OCI-LY7 (cell line): Measurements from ENCODE around the gene IRF8. TPM values are rescaled to one million over a fixed set of nuclear protein-coding genes. Genes with fewer than 3 reads are reported as not detected.

Source experiments
- BruUV-seq: library from RNA; stranded (reverse); fragments of 400-500 nt; replicated peaks from 2 replicates; lab custom pipeline; 2021; lab: Mats Ljungman, UMichigan
- CTCF ChIA-PET: fragments of 300-600 bp; sonication (Branson Sonifier 250); formaldehyde crosslinking; loops from one replicate; lab custom pipeline; 2022; ENCODE audit warnings: antibody characterized with exemption; ENCODE audit not compliant: unreplicated experiment; lab: Charles Lee
- POLR2A ChIA-PET: fragments of 300-600 bp; sonication (Branson Sonifier 250); formaldehyde crosslinking; loops from one replicate; lab custom pipeline; 2022; ENCODE audit warnings: antibody characterized with exemption; lab: Charles Lee
- DNase-seq: peaks from one replicate; pipeline ENCODE4 v3.0.0-alpha.2; 2015; ENCODE audit warnings: low spot score
- H2AFZ ChIP-seq: fragments of 200-600 bp; sonication (generic), shearing (Covaris generic); 2 replicates; pipeline ENCODE4 v1.6.1; 2014; ENCODE audit warnings: mild to moderate bottlenecking, antibody characterized with exemption, low read length, moderate library complexity
- H3K27ac ChIP-seq: fragments of 200-600 bp; sonication (generic); 2 replicates; pipeline ENCODE4 v1.5.1; 2014; ENCODE audit warnings: mixed run types, low read depth, mild to moderate bottlenecking, moderate library complexity, low read length, inconsistent platforms; ENCODE audit not compliant: poor library complexity, severe bottlenecking
- H3K36me3 ChIP-seq: fragments of 200-600 bp; sonication (generic); 2 replicates; pipeline ENCODE4 v1.6.1; 2014; ENCODE audit warnings: mild to moderate bottlenecking, antibody characterized with exemption, low read length, moderate library complexity, mixed read lengths; ENCODE audit not compliant: insufficient read depth
- H3K4me1 ChIP-seq: fragments of 200-600 bp; sonication (generic); 2 replicates; pipeline ENCODE4 v1.5.1; 2014; ENCODE audit warnings: mild to moderate bottlenecking, low read length; ENCODE audit not compliant: insufficient read depth, poor library complexity, severe bottlenecking
- H3K4me2 ChIP-seq: fragments of 200-600 bp; sonication (generic); 2 replicates; pipeline ENCODE4 v1.6.1; 2014; ENCODE audit warnings: mild to moderate bottlenecking, low read length
- H3K4me3 ChIP-seq: fragments of 200-600 bp; sonication (generic); 2 replicates; pipeline ENCODE4 v1.5.1; 2014; ENCODE audit warnings: mild to moderate bottlenecking, low read depth, low read length; ENCODE audit not compliant: poor library complexity, severe bottlenecking
- H3K79me2 ChIP-seq: fragments of 200-600 bp; sonication (generic); 2 replicates; pipeline ENCODE4 v1.6.1; 2016; ENCODE audit warnings: low read depth, mild to moderate bottlenecking, low read length, moderate library complexity, mixed read lengths; ENCODE audit not compliant: insufficient read depth
- H3K9me2 ChIP-seq: fragments of 200-600 bp; sonication (generic); 2 replicates; pipeline ENCODE4 v1.6.1; 2016; ENCODE audit warnings: mild to moderate bottlenecking, low read length, mixed read lengths; ENCODE audit not compliant: insufficient read depth
- H3K9me3 ChIP-seq: fragments of 200-600 bp; sonication (generic); 2 replicates; pipeline ENCODE4 v1.6.1; 2014; ENCODE audit warnings: mild to moderate bottlenecking, mixed run types, low read length, mixed read lengths
- H4K20me1 ChIP-seq: fragments of 200-600 bp; sonication (generic); 2 replicates; pipeline ENCODE4 v1.6.1; 2014; ENCODE audit warnings: mild to moderate bottlenecking, antibody characterized with exemption, low read length, moderate library complexity, mixed read lengths; ENCODE audit not compliant: insufficient read depth
- CTCF ChIP-seq: fragments of 200-600 bp; sonication (generic); conservative IDR thresholded peaks from 2 replicates; pipeline ENCODE4 v1.5.1; 2014; ENCODE audit warnings: mild to moderate bottlenecking, antibody characterized with exemption, low read length, moderate library complexity, mixed read lengths
- EZH2phosphoT487 ChIP-seq: fragments of 200-600 bp; sonication (generic); IDR thresholded peaks from 2 replicates; pipeline ENCODE4 v1.6.1; 2018; ENCODE audit warnings: low read depth, borderline replicate concordance, mild to moderate bottlenecking, mixed run types, antibody characterized with exemption, low read length, moderate library complexity, mixed read lengths
- intact Hi-C: fragments of 100-400 bp; cut with micrococcal nuclease; formaldehyde crosslinking; loops from one replicate; pipeline ENCODE4 v1.10.0; 2022; ENCODE audit not compliant: unreplicated experiment
- total RNA-seq, 2 experiments: library from RNA; depleted of rRNA in 1 of 2; stranded (reverse); fragments of >200 nt in 1 of 2; shearing (Covaris generic) in 1 of 2; gene quantifications; 2 replicates each; pipeline ENCODE4 v1.2.3, GENCODE V29; 2014 to 2022

IRF8 gene
- total RNA-seq, 2 experiments from 2014 or later = 181 to 224 TPM

- POLR2A ChIA-PET = interaction anchor here (0.6 to 1.1 kb wide), 5 partner anchors 18 to 235 kb away, joined by 3 to 5 read pairs (median 4); no protein-coding TSS in a partner anchor
- H2AFZ ChIP-seq = no peak overlapping the region
Observed at GRCh38 chr16:85946541-85947124, 47.7 kb downstream of the IRF8 start.

GRCh38 chr16:85947230-85948137 is 48.5 kb downstream of the IRF8 start:
- H3K4me3 ChIP-seq = peak overlapping the region; percentile 38
- H3K27ac ChIP-seq = no peak overlapping the region
- no peak for DNase-seq
- no peaks in the 10 kb centered on the region for H3K9me2 ChIP-seq
- TF ChIP-seq EZH2phosphoT487 (no peak), CTCF (no peak)
- ChIA-PET CTCF (no interaction called here), POLR2A (interaction anchor here (0.6 to 1.1 kb wide), 2 partner anchors 18 to 236 kb away, joined by 3 to 4 read pairs; no protein-coding TSS in a partner anchor)
- H3K79me2 ChIP-seq = no peaks in the 10 kb centered on the region
- no peaks in the 10 kb centered on the region for H3K9me3 ChIP-seq
- H2AFZ ChIP-seq = peak overlapping the region; percentile 57; the same call in 1 of the 2 replicates
- H3K4me2 ChIP-seq = peak overlapping the region; percentile 64
- intact Hi-C loops = loop anchor here (2.0 kb wide), 1 partner anchor 37 kb away; no protein-coding TSS in a partner anchor
- no peaks in the 10 kb centered on the region for H3K36me3 ChIP-seq
- peaks cover 65% of the 10 kb centered on the region for H3K4me1 ChIP-seq
- H4K20me1 ChIP-seq = no peaks in the 10 kb centered on the region
- BruUV-seq = no TSS peak

More at GRCh38 chr16:85946541-85947124, 47.7 kb downstream of the IRF8 start:
- no peak overlapping the region for H3K27ac ChIP-seq
- H3K4me3 ChIP-seq = no peak overlapping the region
- BruUV-seq = no TSS peak
- H4K20me1 ChIP-seq = no peaks in the 10 kb centered on the region
- no peaks in the 10 kb centered on the region for H3K9me2 ChIP-seq
- 0 out of 2 replicates have a peak overlapping the region, but pooled peaks have one; percentile 64 for H3K4me2 ChIP-seq
- DNase-seq = no peak
- intact Hi-C loops = loop anchor here (2.0 kb wide), 1 partner anchor 36 kb away; no protein-coding TSS in a partner anchor
- H3K4me1 ChIP-seq = peaks cover 65% of the 10 kb centered on the region
- H3K79me2 ChIP-seq = no peaks in the 10 kb centered on the region
- no peaks in the 10 kb centered on the region for H3K9me3 ChIP-seq
- no peaks in the 10 kb centered on the region for H3K36me3 ChIP-seq
- TF ChIP-seq CTCF (no peak), EZH2phosphoT487 (no peak)
- CTCF ChIA-PET = no interaction called here
